IPS DF 4.7 (cell line): ENCODE measurements around the gene VEGFA.

Source experiments
- DNase-seq: peaks from one replicate; pipeline ENCODE4 v3.0.0-alpha.2; 2013; ENCODE audit warnings: low spot score; ENCODE audit errors: extremely low read depth

VEGFA gene

DNA sequence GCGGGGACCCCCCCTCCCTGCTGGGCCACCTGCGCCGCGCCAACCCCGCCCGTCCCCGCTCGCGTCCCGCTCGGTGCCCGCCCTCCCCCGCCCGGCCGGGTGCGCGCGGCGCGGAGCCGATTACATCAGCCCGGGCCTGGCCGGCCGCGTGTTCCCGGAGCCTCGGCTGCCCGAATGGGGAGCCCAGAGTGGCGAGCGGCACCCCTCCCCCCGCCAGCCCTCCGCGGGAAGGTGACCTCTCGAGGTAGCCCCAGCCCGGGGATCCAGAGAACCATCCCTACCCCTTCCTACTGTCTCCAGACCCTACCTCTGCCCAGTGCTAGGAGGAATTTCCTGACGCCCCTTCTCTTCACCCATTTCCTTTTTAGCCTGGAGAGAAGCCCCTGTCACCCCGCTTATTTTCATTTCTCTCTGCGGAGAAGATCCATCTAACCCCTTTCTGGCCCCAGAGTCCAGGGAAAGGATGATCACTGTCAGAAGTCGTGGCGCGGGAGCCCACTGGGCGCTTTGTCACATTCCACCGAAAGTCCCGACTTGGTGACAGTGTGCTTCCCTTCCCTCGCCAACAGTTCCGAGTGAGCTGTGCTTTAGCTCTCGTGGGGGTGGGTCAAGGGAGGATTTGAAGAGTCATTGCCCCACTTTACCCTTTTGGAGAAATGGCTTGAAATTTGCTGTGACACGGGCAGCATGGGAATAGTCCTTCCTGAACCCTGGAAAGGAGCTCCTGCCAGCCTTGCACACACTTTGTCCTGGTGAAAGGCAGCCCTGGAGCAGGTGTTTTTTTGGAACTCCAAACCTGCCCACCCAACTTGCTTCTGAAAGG lies 2.1 kb downstream of the VEGFA start:
- DNase-seq, result no peak

DNA sequence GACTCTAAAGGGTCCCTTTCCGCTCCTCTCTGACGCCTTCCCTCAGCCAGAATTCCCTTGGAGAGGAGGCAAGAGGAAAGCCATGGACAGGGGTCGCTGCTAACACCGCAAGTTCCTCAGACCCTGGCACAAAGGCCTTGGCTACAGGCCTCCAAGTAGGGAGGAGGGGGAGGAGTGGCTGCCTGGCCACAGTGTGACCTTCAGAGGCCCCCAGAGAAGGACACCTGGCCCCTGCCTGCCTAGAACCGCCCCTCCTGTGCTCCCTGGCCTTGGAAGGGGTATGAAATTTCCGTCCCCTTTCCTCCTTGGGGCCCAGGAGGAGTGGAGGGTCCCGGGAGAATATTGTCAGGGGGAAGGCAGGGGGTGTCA lies 2.7 kb downstream of the VEGFA start:
- no peak for DNase-seq

DNA sequence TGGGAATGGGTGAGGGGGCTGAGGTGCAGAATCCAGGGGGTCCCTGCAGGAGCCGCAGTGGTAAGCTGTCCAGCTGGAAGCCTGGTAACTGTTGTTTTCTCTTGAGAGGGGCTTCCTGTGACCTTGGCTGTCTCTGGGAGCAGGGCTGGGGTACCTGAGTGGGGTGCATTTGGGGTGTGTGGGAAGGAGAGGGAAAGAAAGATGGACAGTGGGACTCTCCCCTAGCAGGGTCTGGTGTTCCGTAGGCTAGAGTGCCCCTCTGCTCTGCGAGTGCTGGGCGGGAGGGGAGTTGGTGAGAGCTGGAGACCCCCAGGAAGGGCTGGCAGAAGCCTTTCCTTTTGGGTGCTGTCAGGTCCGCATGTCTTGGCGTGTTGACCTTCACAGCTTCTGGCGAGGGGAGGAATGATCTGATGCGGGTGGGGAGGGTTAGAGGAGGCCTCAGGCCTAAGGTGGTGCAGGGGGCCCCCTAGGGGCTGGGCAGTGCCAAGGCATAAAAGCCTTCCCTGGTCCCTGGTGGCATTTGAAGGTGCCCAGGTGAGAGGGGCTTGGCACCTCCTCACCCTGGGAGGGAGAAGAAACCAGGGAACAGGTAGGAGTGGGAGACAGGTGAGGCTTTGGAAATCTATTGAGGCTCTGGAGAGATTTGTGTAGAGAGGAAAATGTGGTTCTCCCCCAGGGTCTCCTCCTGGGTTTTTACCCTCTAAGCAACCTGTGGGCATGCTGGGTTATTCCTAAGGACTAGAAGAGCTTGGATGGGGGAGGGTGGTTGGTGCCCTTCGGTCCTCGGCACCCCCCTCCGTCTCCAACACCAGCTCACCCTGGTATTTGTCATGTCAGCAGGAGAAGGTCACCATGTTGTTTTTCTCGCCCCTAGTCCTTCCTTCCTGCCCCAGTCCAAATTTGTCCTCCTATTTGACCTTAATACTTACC lies 3.3 kb downstream of the VEGFA start:
- DNase-seq, result no peak

DNA sequence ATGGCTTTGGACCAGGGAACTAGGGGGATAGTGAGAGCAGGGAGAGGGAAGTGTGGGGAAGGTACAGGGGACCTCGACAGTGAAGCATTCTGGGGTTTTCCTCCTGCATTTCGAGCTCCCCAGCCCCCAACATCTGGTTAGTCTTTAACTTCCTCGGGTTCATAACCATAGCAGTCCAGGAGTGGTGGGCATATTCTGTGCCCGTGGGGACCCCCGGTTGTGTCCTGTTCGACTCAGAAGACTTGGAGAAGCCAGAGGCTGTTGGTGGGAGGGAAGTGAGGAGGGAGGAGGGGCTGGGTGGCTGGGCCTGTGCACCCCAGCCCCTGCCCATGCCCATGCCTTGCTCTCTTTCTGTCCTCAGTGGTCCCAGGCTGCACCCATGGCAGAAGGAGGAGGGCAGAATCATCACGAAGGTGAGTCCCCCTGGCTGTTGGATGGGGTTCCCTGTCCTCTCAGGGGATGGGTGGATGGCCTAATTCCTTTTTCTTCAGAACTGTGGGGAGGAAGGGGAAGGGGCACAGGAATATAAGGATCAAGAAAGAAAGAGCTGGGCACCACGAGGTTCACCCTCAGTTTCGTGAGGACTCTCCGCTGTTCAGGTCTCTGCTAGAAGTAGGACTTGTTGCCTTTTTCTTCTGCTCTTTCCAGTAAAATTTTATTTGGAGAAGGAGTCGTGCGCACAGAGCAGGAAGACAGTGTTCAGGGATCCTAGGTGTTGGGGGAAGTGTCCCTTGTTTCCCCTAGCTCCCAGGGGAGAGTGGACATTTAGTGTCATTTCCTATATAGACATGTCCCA lies 4.2 kb downstream of the VEGFA start:
- DNase-seq, result no peak

DNA sequence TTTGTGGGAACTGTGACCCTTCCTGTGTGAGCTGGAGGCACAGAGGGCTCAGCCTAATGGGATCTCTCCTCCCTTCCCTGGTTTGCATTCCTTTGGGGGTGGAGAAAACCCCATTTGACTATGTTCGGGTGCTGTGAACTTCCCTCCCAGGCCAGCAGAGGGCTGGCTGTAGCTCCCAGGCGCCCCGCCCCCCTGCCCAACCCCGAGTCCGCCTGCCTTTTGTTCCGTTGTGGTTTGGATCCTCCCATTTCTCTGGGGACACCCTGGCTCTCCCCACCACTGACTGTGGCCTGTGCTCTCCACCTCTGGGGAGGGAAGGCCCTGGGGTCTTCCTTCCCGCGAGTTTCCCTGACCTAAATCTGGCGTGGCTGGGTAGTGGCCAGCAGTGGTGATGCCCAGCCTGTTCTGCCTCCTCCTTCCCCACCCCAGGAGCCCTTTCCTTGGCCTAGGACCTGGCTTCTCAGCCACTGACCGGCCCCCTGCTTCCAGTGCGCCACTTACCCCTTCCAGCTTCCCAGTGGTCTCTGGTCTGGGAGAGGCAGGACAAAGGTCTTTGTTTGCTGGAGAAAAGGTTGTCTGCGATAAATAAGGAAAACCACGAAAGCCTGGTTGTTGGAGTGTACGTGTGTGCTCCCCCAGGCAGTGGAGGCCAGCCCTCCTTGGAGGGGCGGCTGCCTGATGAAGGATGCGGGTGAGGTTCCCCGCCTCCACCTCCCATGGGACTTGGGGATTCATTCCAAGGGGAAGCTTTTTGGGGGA lies 4.9 kb downstream of the VEGFA start:
- no peak for DNase-seq

DNA sequence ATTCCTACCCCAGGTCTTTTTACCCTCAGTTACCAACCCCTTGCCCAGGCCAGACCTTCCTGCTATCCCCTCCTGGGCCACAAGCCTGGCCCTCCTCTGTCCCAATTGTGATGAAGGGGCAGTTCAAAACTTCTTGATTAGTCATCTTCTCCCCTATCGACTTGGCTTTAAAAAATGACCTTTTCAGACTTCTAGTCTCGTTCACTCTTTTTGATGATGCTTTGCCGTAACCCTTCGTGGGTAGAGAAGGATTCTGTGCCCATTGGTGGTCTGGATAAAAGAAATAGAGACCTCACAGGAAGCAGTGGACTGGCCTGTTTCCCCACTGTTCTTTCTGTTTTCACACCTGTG lies 5.5 kb downstream of the VEGFA start:
- no peak for DNase-seq

DNA sequence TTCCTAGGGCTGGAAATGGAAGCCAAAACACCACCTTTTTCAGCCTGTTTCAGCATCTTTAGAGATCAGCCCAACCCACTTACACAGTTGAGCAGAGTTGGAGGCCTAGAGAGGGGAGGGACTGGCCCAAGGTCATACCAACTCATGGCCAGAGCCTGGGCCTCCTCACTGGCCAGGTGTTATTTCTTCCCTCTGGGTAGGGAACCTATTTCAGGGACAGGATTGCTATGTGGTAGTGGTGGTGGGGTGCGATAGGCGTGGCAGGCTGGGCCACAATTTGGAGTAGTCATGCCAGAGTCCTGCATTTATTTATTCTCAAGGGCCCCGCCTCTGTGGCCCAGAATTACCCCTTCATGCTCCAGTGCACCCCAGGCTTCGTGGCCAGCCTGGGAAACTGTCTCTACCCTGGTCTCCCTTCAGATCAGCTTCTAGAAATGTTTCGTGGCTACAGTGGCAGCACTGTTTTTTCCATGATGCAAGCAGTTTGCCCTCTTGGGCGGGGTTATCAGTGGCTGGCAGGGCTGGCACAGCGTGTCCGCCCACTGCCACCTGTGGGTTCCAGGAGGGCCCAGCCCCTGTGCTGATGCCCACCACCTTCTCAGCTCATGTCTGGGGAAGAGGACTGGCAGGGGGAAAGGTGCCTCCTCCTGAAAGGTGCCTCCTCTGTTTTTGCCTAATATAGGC lies 6.2 kb downstream of the VEGFA start:
- no peak for DNase-seq

DNA sequence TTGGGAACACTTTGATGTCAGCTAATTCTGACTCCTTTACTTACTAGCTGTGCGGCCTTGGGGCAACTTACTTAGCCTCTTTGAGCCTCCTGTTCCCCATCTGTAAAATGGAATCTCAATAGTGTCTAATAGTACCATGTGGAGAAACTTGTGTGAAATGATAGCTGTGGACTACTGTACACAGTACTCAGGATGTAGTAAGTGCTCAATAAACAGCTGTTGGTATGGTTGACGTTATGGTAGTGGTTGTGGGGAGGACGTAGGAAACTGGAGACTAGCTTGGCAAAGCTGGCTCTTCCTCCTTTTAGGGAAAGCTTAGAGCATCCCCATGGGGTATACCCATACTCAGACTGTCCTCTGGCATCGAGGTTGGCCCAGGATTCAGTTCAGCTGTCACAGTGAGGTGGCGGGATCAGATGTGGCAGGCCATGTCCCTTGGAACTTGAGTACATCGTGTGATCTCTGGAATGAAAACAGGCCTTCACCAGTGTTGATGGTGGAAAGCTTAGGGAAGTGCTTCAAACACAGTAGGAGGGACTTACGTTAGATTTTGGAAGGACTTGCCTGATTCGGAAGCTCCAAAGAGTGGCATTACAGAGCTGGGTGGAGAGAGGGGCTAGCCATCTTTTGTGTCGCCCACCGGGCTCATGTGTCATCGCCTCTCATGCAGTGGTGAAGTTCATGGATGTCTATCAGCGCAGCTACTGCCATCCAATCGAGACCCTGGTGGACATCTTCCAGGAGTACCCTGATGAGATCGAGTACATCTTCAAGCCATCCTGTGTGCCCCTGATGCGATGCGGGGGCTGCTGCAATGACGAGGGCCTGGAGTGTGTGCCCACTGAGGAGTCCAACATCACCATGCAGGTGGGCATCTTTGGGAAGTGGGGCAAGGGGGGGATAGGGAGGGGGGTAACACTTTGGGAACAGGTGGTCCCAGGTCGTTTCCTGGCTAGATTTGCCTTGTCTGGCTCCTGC lies 7.1 kb downstream of the VEGFA start:
- DNase-seq, result no peak

DNA sequence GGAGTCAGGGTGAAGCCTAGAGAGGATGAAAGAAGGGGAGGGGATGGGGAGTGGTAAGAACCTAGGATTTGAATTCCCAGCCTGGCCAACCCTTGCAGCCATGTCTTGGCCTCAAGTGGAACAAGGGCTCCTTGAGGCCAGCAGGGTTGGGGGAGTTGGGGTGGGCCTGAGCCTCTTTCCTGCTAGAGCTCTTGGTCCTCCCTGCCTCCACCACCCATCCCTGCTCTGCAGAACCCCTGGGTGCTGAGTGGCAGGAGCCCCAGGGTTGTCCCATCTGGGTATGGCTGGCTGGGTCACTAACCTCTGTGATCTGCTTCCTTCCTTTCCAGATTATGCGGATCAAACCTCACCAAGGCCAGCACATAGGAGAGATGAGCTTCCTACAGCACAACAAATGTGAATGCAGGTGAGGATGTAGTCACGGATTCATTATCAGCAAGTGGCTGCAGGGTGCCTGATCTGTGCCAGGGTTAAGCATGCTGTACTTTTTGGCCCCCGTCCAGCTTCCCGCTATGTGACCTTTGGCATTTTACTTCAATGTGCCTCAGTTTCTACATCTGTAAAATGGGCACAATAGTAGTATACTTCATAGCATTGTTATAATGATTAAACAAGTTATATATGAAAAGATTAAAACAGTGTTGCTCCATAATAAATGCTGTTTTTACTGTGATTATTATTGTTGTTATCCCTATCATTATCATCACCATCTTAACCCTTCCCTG lies 8.3 kb downstream of the VEGFA start:
- DNase-seq, result no peak

DNA sequence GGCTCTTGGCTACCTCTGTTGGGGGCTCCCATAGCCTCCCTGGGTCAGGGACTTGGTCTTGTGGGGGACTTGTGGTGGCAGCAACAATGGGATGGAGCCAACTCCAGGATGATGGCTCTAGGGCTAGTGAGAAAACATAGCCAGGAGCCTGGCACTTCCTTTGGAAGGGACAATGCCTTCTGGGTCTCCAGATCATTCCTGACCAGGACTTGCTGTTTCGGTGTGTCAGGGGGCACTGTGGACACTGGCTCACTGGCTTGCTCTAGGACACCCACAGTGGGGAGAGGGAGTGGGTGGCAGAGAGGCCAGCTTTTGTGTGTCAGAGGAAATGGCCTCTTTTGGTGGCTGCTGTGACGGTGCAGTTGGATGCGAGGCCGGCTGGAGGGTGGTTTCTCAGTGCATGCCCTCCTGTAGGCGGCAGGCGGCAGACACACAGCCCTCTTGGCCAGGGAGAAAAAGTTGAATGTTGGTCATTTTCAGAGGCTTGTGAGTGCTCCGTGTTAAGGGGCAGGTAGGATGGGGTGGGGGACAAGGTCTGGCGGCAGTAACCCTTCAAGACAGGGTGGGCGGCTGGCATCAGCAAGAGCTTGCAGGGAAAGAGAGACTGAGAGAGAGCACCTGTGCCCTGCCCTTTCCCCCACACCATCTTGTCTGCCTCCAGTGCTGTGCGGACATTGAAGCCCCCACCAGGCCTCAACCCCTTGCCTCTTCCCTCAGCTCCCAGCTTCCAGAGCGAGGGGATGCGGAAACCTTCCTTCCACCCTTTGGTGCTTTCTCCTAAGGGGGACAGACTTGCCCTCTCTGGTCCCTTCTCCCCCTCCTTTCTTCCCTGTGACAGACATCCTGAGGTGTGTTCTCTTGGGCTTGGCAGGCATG lies 9.2 kb downstream of the VEGFA start:
- DNase-seq, result no peak

DNA sequence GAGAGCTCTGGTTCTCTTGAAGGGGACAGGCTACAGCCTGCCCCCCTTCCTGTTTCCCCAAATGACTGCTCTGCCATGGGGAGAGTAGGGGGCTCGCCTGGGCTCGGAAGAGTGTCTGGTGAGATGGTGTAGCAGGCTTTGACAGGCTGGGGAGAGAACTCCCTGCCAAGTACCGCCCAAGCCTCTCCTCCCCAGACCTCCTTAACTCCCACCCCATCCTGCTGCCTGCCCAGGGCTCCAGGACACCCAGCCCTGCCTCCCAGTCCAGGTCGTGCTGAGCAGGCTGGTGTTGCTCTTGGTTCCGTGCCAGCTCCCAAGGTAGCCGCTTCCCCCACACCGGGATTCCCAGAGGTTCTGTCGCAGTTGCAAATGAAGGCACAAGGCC lies 9.8 kb downstream of the VEGFA start:
- no peak for DNase-seq

DNA sequence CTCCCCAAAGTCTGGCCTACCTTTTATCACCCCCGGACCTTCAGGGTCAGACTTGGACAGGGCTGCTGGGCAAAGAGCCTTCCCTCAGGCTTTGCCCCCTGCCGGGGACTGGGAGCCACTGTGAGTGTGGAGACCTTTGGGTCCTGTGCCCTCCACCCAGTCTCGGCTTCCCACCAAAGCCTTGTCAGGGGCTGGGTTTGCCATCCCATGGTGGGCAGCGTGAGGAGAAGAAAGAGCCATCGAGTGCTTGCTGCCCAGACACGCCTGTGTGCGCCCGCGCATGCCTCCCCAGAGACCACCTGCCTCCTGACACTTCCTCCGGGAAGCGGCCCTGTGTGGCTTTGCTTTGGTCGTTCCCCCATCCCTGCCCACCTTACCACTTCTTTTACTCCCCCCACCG lies 10.3 kb downstream of the VEGFA start:
- DNase-seq, result no peak

DNA sequence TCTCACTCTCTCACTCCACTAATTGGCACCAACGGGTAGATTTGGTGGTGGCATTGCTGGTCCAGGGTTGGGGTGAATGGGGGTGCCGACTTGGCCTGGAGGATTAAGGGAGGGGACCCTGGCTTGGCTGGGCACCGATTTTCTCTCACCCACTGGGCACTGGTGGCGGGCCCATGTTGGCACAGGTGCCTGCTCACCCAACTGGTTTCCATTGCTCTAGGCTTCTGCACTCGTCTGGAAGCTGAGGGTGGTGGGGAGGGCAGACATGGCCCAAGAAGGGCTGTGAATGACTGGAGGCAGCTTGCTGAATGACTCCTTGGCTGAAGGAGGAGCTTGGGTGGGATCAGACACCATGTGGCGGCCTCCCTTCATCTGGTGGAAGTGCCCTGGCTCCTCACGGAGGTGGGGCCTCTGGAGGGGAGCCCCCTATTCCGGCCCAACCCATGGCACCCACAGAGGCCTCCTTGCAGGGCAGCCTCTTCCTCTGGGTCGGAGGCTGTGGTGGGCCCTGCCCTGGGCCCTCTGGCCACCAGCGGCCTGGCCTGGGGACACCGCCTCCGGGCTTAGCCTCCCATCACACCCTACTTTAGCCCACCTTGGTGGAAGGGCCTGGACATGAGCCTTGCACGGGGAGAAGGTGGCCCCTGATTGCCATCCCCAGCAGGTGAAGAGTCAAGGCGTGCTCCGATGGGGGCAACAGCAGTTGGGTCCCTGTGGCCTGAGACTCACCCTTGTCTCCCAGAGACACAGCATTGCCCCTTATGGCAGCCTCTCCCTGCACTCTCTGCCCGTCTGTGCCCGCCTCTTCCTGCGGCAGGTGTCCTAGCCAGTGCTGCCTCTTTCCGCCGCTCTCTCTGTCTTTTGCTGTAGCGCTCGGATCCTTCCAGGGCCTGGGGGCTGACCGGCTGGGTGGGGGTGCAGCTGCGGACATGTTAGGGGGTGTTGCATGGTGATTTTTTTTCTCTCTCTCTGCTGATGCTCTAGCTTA lies 11.2 kb downstream of the VEGFA start:
- DNase-seq, result no peak

DNA sequence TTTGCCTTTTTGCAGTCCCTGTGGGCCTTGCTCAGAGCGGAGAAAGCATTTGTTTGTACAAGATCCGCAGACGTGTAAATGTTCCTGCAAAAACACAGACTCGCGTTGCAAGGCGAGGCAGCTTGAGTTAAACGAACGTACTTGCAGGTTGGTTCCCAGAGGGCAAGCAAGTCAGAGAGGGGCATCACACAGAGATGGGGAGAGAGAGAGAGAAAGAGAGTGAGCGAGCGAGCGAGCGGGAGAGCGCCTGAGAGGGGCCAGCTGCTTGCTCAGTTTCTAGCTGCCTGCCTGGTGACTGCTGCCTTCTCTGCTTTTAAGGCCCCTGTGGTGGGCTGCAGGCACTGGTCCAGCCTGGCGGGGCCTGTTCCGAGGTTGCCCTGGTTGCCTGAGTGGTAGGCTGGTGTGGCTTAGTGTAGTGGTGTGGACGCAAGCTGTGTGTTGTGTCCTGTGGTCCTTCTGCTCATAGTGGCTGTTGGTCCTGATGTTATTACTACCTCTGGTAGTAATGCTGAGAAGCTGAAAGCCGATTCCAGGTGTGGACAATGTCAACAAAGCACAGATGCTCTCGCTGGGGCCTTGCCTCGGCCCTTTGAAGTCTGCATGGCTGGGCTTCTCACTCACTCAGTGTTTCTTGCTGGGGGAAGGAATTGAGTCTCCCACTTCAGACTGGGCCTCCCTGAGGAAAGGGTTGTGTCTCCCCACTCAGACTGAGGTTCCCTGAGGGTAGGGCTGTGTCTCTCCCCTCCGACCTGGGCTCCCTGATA lies 12.1 kb downstream of the VEGFA start:
- DNase-seq, result no peak

DNA sequence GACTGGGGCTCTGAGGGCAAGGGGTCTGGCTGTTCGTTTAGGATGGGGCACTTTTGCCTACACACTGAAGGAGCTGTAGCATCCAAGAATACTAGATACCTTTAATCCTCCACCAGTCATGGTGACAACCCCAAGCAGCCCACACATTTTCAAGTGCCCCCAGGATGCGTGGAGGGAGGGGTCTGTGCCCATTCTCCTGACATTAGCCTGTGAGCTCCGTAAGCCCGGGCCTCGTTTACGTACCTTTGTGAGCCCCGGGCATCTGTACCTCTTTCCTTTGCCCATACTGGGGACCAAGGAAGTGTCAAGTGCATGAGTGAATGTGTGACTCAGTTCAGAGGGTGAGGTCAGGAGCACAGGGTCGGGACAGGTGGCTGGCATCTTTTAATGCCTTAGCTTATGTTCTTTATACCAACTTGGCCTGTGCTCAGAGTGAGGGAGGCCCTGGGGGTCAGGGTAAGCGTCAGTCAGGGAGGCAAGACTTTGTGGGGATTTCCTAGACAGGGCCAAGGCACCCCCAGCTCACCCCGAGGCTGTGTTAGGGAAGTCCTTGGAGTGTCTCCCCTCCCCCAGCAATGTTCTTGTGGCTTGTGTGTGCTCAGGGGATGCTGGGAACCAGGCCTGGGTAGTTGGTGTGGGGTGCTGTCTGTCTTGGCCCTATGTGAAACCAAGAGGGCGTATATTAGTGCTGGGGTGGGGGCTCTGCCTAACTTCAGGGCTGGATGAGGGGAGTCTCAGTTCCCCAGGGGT lies 12.9 kb downstream of the VEGFA start:
- DNase-seq, result no peak
